Calu3 (cell line): Measurements from ENCODE around the gene SLC44A1. TPM values are rescaled to one million over a fixed set of nuclear protein-coding genes. Genes with fewer than 3 reads are reported as not detected.

Experiments
- BruUV-seq: library from RNA; stranded (reverse); fragments of 400-500 nt; replicated peaks from 2 replicates; lab custom pipeline; 2021; lab: Mats Ljungman, UMichigan
- CTCF ChIA-PET: fragments of 300-600 bp; sonication (Branson Sonifier 250); formaldehyde crosslinking; loops from one replicate; lab custom pipeline; 2022; ENCODE audit warnings: antibody characterized with exemption; lab: Charles Lee
- DNase-seq: peaks from one replicate; pipeline ENCODE4 v3.0.0; 2022
- H3K27ac Mint-ChIP-seq: one replicate; pipeline ENCODE4 v1.8.0; 2022; ENCODE audit warnings: mixed read lengths; ENCODE audit not compliant: unreplicated experiment
- H3K27me3 Mint-ChIP-seq: one replicate; pipeline ENCODE4 v1.8.0; 2022; ENCODE audit warnings: mixed read lengths; ENCODE audit not compliant: unreplicated experiment
- H3K36me3 Mint-ChIP-seq: one replicate; pipeline ENCODE4 v1.8.0; 2022; ENCODE audit warnings: mild to moderate bottlenecking, moderate library complexity, mixed read lengths; ENCODE audit not compliant: insufficient read depth, unreplicated experiment
- H3K4me1 Mint-ChIP-seq: one replicate; pipeline ENCODE4 v1.8.0; 2022; ENCODE audit warnings: mild to moderate bottlenecking, low read depth, mixed read lengths; ENCODE audit not compliant: unreplicated experiment
- H3K4me3 Mint-ChIP-seq: one replicate; pipeline ENCODE4 v1.8.0; 2022; ENCODE audit warnings: mild to moderate bottlenecking, low read depth, moderate library complexity, mixed read lengths; ENCODE audit not compliant: unreplicated experiment
- H3K9me3 Mint-ChIP-seq: one replicate; pipeline ENCODE4 v1.8.0; 2022; ENCODE audit warnings: low read depth, mixed read lengths; ENCODE audit not compliant: unreplicated experiment
- CTCF ChIP-seq: fragments of 200-600 bp; IDR thresholded peaks from one replicate; pipeline ENCODE4 v1.8.0; 2022; ENCODE audit warnings: antibody characterized with exemption; ENCODE audit not compliant: unreplicated experiment
- intact Hi-C: fragments of 100-400 bp; cut with micrococcal nuclease; formaldehyde crosslinking; loops from one replicate; pipeline ENCODE4 v1.10.0; 2022; ENCODE audit not compliant: unreplicated experiment
- total RNA-seq: library from RNA; stranded (reverse); gene quantifications from 2 replicates; pipeline ENCODE4 v1.2.3, GENCODE V29; 2022

Gene SLC44A1
- total RNA-seq, 1 experiment from 2014 or later: 41.2 TPM

GRCh38 chr9:105245029-105245890 is 809 bp downstream of the SLC44A1 start:
- intact Hi-C loops: loop anchor here (5.0 kb wide), 2 partner anchors 88 to 167 kb away; no protein-coding TSS in a partner anchor
- peak overlapping the region; percentile 70 for H3K27ac Mint-ChIP-seq
- peak; percentile 78 for DNase-seq
- BruUV-seq: no TSS peak
- H3K4me3 Mint-ChIP-seq: peak overlapping the region; percentile 96
- TF ChIP-seq CTCF: no peak
- H3K36me3 Mint-ChIP-seq: peaks cover 24% of the 10 kb centered on the region
- CTCF ChIA-PET: interaction anchor here (0.6 to 2.1 kb wide), 10 partner anchors 19 to 382 kb away, joined by 3 to 6 read pairs (median 4); no protein-coding TSS in a partner anchor
- peaks cover 7% of the 10 kb centered on the region for H3K4me1 Mint-ChIP-seq
- H3K9me3 Mint-ChIP-seq: no peaks in the 10 kb centered on the region
- H3K27me3 Mint-ChIP-seq: no peaks in the 10 kb centered on the region

GRCh38 chr9:105245891-105246161 is 1.4 kb downstream of the SLC44A1 start:
- TF ChIP-seq CTCF: no peak
- peak overlapping the region; percentile 96 for H3K4me3 Mint-ChIP-seq
- no peaks in the 10 kb centered on the region for H3K27me3 Mint-ChIP-seq
- peaks cover 7% of the 10 kb centered on the region for H3K4me1 Mint-ChIP-seq
- H3K9me3 Mint-ChIP-seq: no peaks in the 10 kb centered on the region
- intact Hi-C loops: loop anchor here (2.0 to 5.0 kb wide), 3 partner anchors 45 to 166 kb away; no protein-coding TSS in a partner anchor
- peaks cover 24% of the 10 kb centered on the region for H3K36me3 Mint-ChIP-seq
- peak overlapping the region; percentile 70 for H3K27ac Mint-ChIP-seq
- DNase-seq: no peak
- CTCF ChIA-PET: interaction anchor here (0.6 to 2.1 kb wide), 3 partner anchors 10 to 115 kb away, joined by 4 to 6 read pairs (median 6); no protein-coding TSS in a partner anchor
- TSS peak; percentile 39 for BruUV-seq

GRCh38 chr9:105246656-105247173 is 2.3 kb downstream of the SLC44A1 start:
- peaks cover 15% of the 10 kb centered on the region for H3K4me1 Mint-ChIP-seq

More at GRCh38 chr9:105246656-105247173, 2.3 kb downstream of the SLC44A1 start:
- CTCF ChIA-PET: interaction anchor here (0.7 kb wide), 1 partner anchor 157 kb away, joined by 3 read pairs; no protein-coding TSS in a partner anchor
- H3K27me3 Mint-ChIP-seq: no peaks in the 10 kb centered on the region
- no TSS peak for BruUV-seq
- H3K4me3 Mint-ChIP-seq: peak overlapping the region; percentile 96
- H3K27ac Mint-ChIP-seq: no peak overlapping the region
- H3K9me3 Mint-ChIP-seq: no peaks in the 10 kb centered on the region
- peaks cover 24% of the 10 kb centered on the region for H3K36me3 Mint-ChIP-seq
- intact Hi-C loops: loop anchor here (2.0 to 5.0 kb wide), 3 partner anchors 44 to 166 kb away; no protein-coding TSS in a partner anchor
- TF ChIP-seq CTCF: no peak
- DNase-seq: no peak
